VCaP (cell line): ENCODE results near the gene PDE4D.

ENCODE experiments used
- H3K27ac ChIP-seq: fragments of 450-650 bp; 2 replicates; pipeline ENCODE4 v1.5.1; 2017
- CTCF ChIP-seq: fragments of 450-650 bp; conservative IDR thresholded peaks from 2 replicates; pipeline ENCODE4 v1.5.1; 2017; ENCODE audit warnings: mild to moderate bottlenecking, moderate library complexity

Gene PDE4D

GRCh38 chr5:59189472-59190244 lies 703.9 kb downstream of the PDE4D start:
- no peak for TF ChIP-seq CTCF
- H3K27ac ChIP-seq = no peak overlapping the region

GRCh38 chr5:59188419-59189225 lies 704.9 kb downstream of the PDE4D start:
- TF ChIP-seq CTCF = peak; percentile 80
- H3K27ac ChIP-seq = peak overlapping the region; percentile 18; the same call in 1 of the 2 replicates

GRCh38 chr5:59187857-59188256 lies 705.7 kb downstream of the PDE4D start:
- no peak overlapping the region; the same call in 1 of the 2 replicates for H3K27ac ChIP-seq

GRCh38 chr5:59186623-59187022 lies 706.9 kb downstream of the PDE4D start:
- TF ChIP-seq CTCF = no peak
- no peak overlapping the region for H3K27ac ChIP-seq

More at GRCh38 chr5:59187857-59188256, 705.7 kb downstream of the PDE4D start:
- no peak for TF ChIP-seq CTCF

GRCh38 chr5:59185757-59186385 lies 707.7 kb downstream of the PDE4D start:
- no peak overlapping the region for H3K27ac ChIP-seq
- no peak for TF ChIP-seq CTCF

- H3K27ac ChIP-seq = no peak overlapping the region
- no peak for TF ChIP-seq CTCF
Observed at GRCh38 chr5:59184769-59185168, 708.8 kb downstream of the PDE4D start.

GRCh38 chr5:59182760-59183159 lies 710.8 kb downstream of the PDE4D start:
- no peak overlapping the region for H3K27ac ChIP-seq
- no peak for TF ChIP-seq CTCF
